Upper lobe of left lung (tissue), 6 donors: ENCODE measurements around the gene TTC39C. TPM values are rescaled to one million over a fixed set of nuclear protein-coding genes. Genes with fewer than 3 reads are reported as not detected.

Source experiments
- ATAC-seq, 2 donors: fragments of 200-7000 bp; cut with Tn5 transposase; one replicate each; pipeline ENCODE4 v1.9.1; 2022; ENCODE audit warnings: mild to moderate bottlenecking in 2 of 2, moderate library complexity in 2 of 2; ENCODE audit not compliant: low FRiP score in 2 of 2
- DNase-seq, 2 donors: peaks; one replicate each; pipeline ENCODE4 v3.0.0-alpha.2; 2019 to 2020
- H3K27ac ChIP-seq, 4 donors: fragments of 200-600 bp; sonication (generic); one replicate each; pipeline ENCODE4 v1.5.1; 2016 to 2019
- H3K27me3 ChIP-seq, 4 donors: fragments of 200-600 bp; sonication (generic); one replicate each; pipeline ENCODE4 v1.5.1; 2017 to 2019
- H3K36me3 ChIP-seq, 4 donors: fragments of 200-600 bp; sonication (generic); one replicate each; pipeline ENCODE4 v1.5.1; 2016 to 2019
- H3K4me1 ChIP-seq, 4 donors: fragments of 200-600 bp; sonication (generic); one replicate each; pipeline ENCODE4 v1.5.1; 2018 to 2019
- H3K4me3 ChIP-seq, 4 donors: fragments of 200-600 bp; sonication (generic); one replicate each; pipeline ENCODE4 v1.5.1; 2017 to 2019; ENCODE audit warnings: mild to moderate bottlenecking in 2 of 4, moderate library complexity in 1 of 4
- H3K9me3 ChIP-seq, 4 donors: fragments of 200-600 bp; sonication (generic); one replicate each; pipeline ENCODE4 v1.5.1; 2018 to 2019
- EP300 ChIP-seq, 4 donors: sonication (generic); formaldehyde crosslinking; IDR thresholded peaks; one replicate each; pipeline ENCODE4 v1.5.1; 2017; ENCODE audit warnings: antibody characterized with exemption in 4 of 4, control low read depth in 2 of 4
- POLR2A ChIP-seq, 4 donors: fragments of 450-650 bp; IDR thresholded peaks; one replicate each; pipeline ENCODE4 v1.5.1; 2016 to 2017; ENCODE audit warnings: antibody characterized with exemption in 4 of 4, mild to moderate bottlenecking in 2 of 4
- POLR2AphosphoS5 ChIP-seq, 2 donors: sonication (generic); formaldehyde crosslinking; IDR thresholded peaks; one replicate each; pipeline ENCODE4 v1.5.1; 2017; ENCODE audit warnings: antibody characterized with exemption in 2 of 2
- WGBS, 2 donors: methylation state at CpG; one replicate each; pipeline ENCODE4 v1.1.5; 2017 to 2018; 5-methylcytosine and 5-hydroxymethylcytosine counted together
- total RNA-seq, 6 donors: library from RNA; depleted of rRNA in 4 of 6; stranded (reverse); fragments of >200 nt in 4 of 6; gene quantifications; one replicate each; pipeline versions ENCODE4 v1.1.0 to v1.2.1, GENCODE V29; 2016 to 2021
- TF ChIP-seq, protein P1 (sequence below), 6 experiments: fragments of 450-650 bp in 4 of 6; fragments of 200-600 bp in 2 of 6; sonication (generic) in 2 of 6; IDR thresholded peaks; one replicate each; pipeline ENCODE4 v1.5.1; 2016 to 2019; ENCODE audit warnings: antibody characterized with exemption in 6 of 6
- donor health status: DM: no; HTN: no; CAD: no; lungs with moderate emphysema.
- donor health status: DM: no; HTN: yes; CAD: no; lungs with severe emphysema.

Gene TTC39C
- total RNA-seq, 6 donors from 2014 or later, result 12.8 to 31.5 (median 19.5) TPM

DNA sequence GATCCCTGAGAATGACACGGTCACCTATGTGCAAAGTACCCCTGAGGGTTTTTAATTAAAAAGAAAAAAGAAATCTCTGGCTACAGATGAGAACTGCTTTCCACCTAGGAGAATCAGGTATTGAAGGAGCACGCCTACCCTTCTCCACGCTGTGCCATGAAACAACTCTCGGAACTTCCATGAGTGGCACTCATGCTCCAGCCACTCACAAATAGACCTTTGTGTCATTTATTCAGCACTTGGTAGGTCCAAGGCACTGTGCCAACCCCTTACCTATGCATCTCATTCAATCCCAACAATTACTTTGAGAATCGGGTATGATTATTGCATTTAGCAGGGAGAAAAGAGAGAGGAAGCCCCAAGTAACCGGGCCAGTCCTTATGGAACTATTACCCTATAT lies 44.9 kb upstream of the TTC39C start:
- Histone ChIP-seq H3K4me3 (no peak overlapping the region), H3K36me3 (no peaks in the 10 kb centered on the region), H3K27me3 (no peaks in the 10 kb centered on the region), H3K4me1 (peaks cover 0 to 9% (median 1%) of the 10 kb centered on the region in 4 donors), H3K27ac (no peak overlapping the region), H3K9me3 (no peaks in the 10 kb centered on the region)
- DNase-seq (no peak), ATAC-seq (no peak)
- WGBS, 2 donors, result 77 to 82% methylated on average over 6 of the region's 6 CpGs
- TF ChIP-seq POLR2A (IDR thresholded peaks at IDR 0.05) (no peak), EP300 (IDR thresholded peaks at IDR 0.05) (no peak), POLR2AphosphoS5 (IDR thresholded peaks at IDR 0.05) (no peak)
- TF ChIP-seq, protein P1, sequence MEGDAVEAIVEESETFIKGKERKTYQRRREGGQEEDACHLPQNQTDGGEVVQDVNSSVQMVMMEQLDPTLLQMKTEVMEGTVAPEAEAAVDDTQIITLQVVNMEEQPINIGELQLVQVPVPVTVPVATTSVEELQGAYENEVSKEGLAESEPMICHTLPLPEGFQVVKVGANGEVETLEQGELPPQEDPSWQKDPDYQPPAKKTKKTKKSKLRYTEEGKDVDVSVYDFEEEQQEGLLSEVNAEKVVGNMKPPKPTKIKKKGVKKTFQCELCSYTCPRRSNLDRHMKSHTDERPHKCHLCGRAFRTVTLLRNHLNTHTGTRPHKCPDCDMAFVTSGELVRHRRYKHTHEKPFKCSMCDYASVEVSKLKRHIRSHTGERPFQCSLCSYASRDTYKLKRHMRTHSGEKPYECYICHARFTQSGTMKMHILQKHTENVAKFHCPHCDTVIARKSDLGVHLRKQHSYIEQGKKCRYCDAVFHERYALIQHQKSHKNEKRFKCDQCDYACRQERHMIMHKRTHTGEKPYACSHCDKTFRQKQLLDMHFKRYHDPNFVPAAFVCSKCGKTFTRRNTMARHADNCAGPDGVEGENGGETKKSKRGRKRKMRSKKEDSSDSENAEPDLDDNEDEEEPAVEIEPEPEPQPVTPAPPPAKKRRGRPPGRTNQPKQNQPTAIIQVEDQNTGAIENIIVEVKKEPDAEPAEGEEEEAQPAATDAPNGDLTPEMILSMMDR (IDR thresholded peaks at IDR 0.05), result no peak

DNA sequence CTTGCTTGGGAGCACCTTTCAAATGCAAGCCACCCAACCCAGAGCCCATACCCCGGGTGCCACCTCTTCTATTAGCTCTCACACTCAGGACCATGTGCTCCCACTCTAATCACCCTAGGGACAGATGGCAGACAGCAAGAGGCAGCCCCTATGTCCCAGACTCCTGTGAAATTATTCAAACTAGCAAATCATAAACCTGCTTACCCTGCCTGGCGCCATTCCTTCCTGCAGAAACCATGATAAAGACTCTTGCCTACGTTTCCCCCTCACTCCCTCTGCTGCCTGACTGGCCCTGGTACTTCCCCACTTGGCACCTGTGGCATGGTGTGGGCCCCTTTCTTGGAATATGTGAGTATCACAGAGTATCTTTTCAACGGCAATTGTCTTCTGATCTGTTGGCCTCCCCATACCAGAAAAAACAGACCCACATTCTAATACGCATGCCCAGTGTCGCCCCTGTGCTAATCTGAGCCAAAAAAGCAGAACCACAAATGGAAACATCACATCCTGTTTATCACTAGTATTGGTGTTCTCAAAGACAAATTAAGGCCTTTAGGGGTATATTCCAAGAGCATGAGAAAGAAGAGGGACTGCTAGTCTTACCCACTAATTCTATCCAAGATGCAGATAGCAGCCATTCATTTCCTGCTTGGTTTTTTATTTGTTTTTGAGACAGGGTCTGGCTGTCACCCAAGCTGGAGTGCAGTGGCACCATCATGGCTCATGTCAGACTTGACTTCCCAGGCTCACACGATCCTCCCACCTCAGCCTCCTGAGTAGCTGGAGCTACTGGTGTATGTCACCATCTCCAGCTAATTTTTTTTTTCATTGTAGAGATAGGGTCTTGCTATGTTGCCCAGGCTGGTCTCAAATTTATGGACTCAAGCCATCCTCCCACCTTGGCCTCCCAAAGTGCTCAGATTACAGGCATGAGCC lies 44.1 kb upstream of the TTC39C start:
- Histone ChIP-seq H3K4me1 (peaks cover 0 to 9% (median 1%) of the 10 kb centered on the region in 4 donors), H3K27ac (peak overlapping the region in 1 of 4 donors; percentile 17), H3K27me3 (no peaks in the 10 kb centered on the region), H3K36me3 (no peaks in the 10 kb centered on the region), H3K4me3 (no peak overlapping the region), H3K9me3 (no peaks in the 10 kb centered on the region)
- ATAC-seq (peak in 1 of 2 donors; percentile 23), DNase-seq (no peak)
- WGBS, 2 donors, result 66 to 72% methylated on average over 7 of the region's 7 CpGs
- TF ChIP-seq POLR2AphosphoS5 (IDR thresholded peaks at IDR 0.05), result no peak
- peak in 1 of 4 donors; percentile 8 for TF ChIP-seq POLR2A (IDR thresholded peaks at IDR 0.05)

DNA sequence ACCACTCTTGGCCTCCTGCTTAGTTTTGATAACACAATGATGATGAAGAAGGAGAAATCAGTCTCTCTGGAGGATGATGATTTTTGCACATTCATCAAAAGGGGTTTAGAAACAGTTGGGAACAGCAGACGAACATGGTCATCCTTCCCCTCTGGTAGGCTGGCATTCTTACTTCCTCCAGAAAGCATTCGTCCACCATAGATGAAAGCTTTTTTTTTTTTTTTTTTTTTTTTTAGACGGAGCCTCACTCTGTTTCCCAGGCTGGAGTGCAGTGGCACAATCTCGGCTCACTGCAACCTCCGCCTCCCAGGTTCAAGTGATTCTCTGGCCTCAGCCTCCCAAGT lies 43.5 kb upstream of the TTC39C start:
- Histone ChIP-seq H3K27me3 (no peaks in the 10 kb centered on the region), H3K27ac (no peak overlapping the region), H3K4me1 (peaks cover 0 to 9% (median 1%) of the 10 kb centered on the region in 4 donors), H3K36me3 (no peaks in the 10 kb centered on the region), H3K9me3 (no peaks in the 10 kb centered on the region), H3K4me3 (no peak overlapping the region)
- no peak for ATAC-seq
- WGBS, 2 donors, result 76 to 83% methylated on average over 5 of the region's 5 CpGs
- TF ChIP-seq, protein P1 (IDR thresholded peaks at IDR 0.05), result no peak
- TF ChIP-seq POLR2AphosphoS5 (IDR thresholded peaks at IDR 0.05) (no peak), POLR2A (IDR thresholded peaks at IDR 0.05) (no peak), EP300 (IDR thresholded peaks at IDR 0.05) (no peak)
- DNase-seq, result no peak

DNA sequence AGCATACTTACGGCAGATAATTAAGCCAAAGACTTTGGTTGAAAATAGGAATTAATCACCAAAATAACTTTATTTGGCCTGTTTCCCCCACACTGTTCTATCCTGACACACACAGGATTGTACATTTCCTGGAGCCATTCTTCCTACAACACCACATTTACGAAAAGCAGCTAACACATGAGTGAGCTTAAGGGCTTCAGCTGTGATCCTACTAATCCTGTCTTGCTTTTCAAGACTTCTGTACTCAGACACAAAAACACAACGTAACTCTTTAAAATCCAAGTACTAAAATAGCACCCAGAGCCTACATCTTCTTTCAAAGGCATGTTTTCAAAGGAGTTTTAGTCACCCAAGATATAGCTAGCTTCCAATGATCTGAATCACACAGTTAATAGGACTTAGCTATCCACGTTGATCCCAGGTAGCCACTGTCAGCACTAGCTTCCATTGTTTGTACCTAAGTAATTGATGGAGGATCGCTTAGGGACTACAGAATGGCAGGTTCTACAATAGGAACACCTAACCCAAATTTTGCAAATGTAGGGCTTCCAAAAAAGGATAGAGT lies 42.8 kb upstream of the TTC39C start:
- 84 to 88% methylated on average over 5 of the region's 5 CpGs for WGBS, 2 donors
- no peak overlapping the region for H3K4me3 ChIP-seq
- ATAC-seq (no peak), DNase-seq (no peak)
- TF ChIP-seq, protein P1 (IDR thresholded peaks at IDR 0.05), result no peak
- no peak for TF ChIP-seq EP300 (IDR thresholded peaks at IDR 0.05)
- no peak for TF ChIP-seq POLR2AphosphoS5 (IDR thresholded peaks at IDR 0.05)
- TF ChIP-seq POLR2A (IDR thresholded peaks at IDR 0.05), result no peak
- no peak overlapping the region for H3K27ac ChIP-seq
- H3K4me1 ChIP-seq, result peaks cover 0 to 9% (median 1%) of the 10 kb centered on the region in 4 donors
- H3K36me3 ChIP-seq, result no peaks in the 10 kb centered on the region
- no peaks in the 10 kb centered on the region for H3K9me3 ChIP-seq
- H3K27me3 ChIP-seq, result no peaks in the 10 kb centered on the region

DNA sequence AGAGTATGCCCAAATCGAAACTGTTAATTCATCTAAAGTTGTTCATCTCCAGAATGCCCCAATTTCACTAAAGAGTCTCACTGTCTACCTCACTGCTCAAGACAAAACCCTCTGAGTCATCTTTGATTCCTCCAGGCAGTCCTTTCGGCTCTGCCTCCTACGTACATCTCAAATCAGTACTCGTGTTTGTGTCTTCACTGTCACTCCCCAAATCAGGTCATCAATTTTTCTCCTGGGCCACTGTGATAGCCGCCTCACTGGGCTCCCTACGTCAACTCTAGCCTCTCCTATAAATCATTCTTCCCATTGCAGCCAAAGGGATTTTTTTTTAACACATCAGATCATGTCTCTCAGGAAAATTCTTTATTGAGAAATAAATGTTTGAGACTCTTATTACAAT lies 42.1 kb upstream of the TTC39C start:
- ATAC-seq (peak in 1 of 2 donors; percentile 76), DNase-seq (no peak)
- no peaks in the 10 kb centered on the region for H3K36me3 ChIP-seq
- no peak overlapping the region for H3K4me3 ChIP-seq
- WGBS, 2 donors, result 71 to 76% methylated on average over 6 of the region's 6 CpGs
- H3K9me3 ChIP-seq, result no peaks in the 10 kb centered on the region
- H3K4me1 ChIP-seq, result peaks cover 0 to 3% (median 1%) of the 10 kb centered on the region in 4 donors
- TF ChIP-seq POLR2AphosphoS5 (IDR thresholded peaks at IDR 0.05), result no peak
- no peak for TF ChIP-seq EP300 (IDR thresholded peaks at IDR 0.05)
- TF ChIP-seq POLR2A (IDR thresholded peaks at IDR 0.05), result no peak
- TF ChIP-seq, protein P1 (IDR thresholded peaks at IDR 0.05), result no peak
- H3K27me3 ChIP-seq, result no peaks in the 10 kb centered on the region
- no peak overlapping the region for H3K27ac ChIP-seq
